ENCODE results near the gene FLOT1. TPM values are rescaled to one million over a fixed set of nuclear protein-coding genes. Genes with fewer than 3 reads are reported as not detected.

Gene FLOT1
- total and polyA plus RNA-seq, 2 of the 13 experiments (the other 11 are each of a cell fraction or from before 2014, with no cell fraction given): 82.3 to 130 TPM

DNA sequence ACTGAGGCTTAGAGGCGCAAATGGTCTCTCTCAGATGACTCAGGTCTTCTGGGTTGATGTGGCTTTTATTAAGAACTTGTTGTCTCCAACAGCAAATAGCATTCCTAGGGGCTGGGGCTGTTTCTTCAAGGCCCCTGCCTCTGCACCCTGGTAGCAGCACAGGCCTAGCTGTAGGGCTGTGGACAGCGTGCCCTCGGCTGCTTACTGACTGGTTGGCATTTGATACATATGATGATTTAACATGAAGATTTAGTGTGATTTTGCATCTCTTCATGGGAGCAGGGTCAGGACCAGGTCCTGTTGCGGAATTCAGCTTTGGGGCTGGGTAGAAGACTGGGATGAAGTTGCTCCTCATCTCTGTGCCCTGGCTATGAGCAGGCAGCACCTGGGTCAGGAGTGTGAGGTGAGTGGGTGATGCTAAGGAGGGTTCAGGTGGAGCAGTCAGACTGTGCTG, 26.2 kb upstream of the FLOT1 start (continued):
- TF ChIP-seq AKNA (CRISPR knock-in tag; IDR thresholded peaks at IDR 0.05; ENCODE audit: borderline replicate concordance): no peak
- no peak for TF ChIP-seq ZFX (CRISPR knock-in tag; IDR thresholded peaks at IDR 0.05; ENCODE audit: low read depth)
- TF ChIP-seq CHD4 (IDR thresholded peaks at IDR 0.05; ENCODE audit: borderline replicate concordance, low read length): no peak; the same call in 1 of the 2 replicates
- TF ChIP-seq STAG1 (CRISPR knock-in tag; IDR thresholded peaks at IDR 0.05): no peak
- no peak for TF ChIP-seq REXO4 (CRISPR knock-in tag; IDR thresholded peaks at IDR 0.05; ENCODE audit: borderline replicate concordance)
- TF ChIP-seq MED1 (CRISPR knock-in tag; IDR thresholded peaks at IDR 0.05): no peak
- TF ChIP-seq STAT5B (CRISPR knock-in tag; IDR thresholded peaks at IDR 0.05): no peak
- TF ChIP-seq MYNN (CRISPR knock-in tag; IDR thresholded peaks at IDR 0.05; ENCODE audit: low read depth): no peak
- no peak for TF ChIP-seq HIVEP1 (CRISPR knock-in tag; IDR thresholded peaks at IDR 0.05)
- TF ChIP-seq, protein P1, sequence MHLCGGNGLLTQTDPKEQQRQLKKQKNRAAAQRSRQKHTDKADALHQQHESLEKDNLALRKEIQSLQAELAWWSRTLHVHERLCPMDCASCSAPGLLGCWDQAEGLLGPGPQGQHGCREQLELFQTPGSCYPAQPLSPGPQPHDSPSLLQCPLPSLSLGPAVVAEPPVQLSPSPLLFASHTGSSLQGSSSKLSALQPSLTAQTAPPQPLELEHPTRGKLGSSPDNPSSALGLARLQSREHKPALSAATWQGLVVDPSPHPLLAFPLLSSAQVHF (CRISPR knock-in tag; IDR thresholded peaks at IDR 0.05): peak; percentile 45; the same call in 1 of the 2 replicates
- TF ChIP-seq ZNF749 (CRISPR knock-in tag; IDR thresholded peaks at IDR 0.05; ENCODE audit: borderline replicate concordance): no peak
- TF ChIP-seq HNRNPUL1 (IDR thresholded peaks at IDR 0.05; ENCODE audit: low read depth, low read length): no peak
- peak; percentile 48 for TF ChIP-seq ZEB1 (IDR thresholded peaks at IDR 0.05; ENCODE audit: insufficient replicate concordance, low read depth)
- TF ChIP-seq, protein P2, sequence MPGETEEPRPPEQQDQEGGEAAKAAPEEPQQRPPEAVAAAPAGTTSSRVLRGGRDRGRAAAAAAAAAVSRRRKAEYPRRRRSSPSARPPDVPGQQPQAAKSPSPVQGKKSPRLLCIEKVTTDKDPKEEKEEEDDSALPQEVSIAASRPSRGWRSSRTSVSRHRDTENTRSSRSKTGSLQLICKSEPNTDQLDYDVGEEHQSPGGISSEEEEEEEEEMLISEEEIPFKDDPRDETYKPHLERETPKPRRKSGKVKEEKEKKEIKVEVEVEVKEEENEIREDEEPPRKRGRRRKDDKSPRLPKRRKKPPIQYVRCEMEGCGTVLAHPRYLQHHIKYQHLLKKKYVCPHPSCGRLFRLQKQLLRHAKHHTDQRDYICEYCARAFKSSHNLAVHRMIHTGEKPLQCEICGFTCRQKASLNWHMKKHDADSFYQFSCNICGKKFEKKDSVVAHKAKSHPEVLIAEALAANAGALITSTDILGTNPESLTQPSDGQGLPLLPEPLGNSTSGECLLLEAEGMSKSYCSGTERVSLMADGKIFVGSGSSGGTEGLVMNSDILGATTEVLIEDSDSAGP (CRISPR knock-in tag; IDR thresholded peaks at IDR 0.05; ENCODE audit: borderline replicate concordance): no peak
- TF ChIP-seq TARDBP (CRISPR knock-in tag; IDR thresholded peaks at IDR 0.05): no peak
- TF ChIP-seq TEF (CRISPR knock-in tag; IDR thresholded peaks at IDR 0.05): no peak
- TF ChIP-seq ZNF674 (CRISPR knock-in tag; IDR thresholded peaks at IDR 0.05; ENCODE audit: low read depth): no peak
- no peak for TF ChIP-seq ZSCAN9 (CRISPR knock-in tag; IDR thresholded peaks at IDR 0.05; ENCODE audit: borderline replicate concordance)
- no peak for TF ChIP-seq MIXL1 (CRISPR knock-in tag; IDR thresholded peaks at IDR 0.05)
- TF ChIP-seq, protein P3, sequence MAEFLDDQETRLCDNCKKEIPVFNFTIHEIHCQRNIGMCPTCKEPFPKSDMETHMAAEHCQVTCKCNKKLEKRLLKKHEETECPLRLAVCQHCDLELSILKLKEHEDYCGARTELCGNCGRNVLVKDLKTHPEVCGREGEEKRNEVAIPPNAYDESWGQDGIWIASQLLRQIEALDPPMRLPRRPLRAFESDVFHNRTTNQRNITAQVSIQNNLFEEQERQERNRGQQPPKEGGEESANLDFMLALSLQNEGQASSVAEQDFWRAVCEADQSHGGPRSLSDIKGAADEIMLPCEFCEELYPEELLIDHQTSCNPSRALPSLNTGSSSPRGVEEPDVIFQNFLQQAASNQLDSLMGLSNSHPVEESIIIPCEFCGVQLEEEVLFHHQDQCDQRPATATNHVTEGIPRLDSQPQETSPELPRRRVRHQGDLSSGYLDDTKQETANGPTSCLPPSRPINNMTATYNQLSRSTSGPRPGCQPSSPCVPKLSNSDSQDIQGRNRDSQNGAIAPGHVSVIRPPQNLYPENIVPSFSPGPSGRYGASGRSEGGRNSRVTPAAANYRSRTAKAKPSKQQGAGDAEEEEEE (CRISPR knock-in tag; IDR thresholded peaks at IDR 0.05; ENCODE audit: borderline replicate concordance): no peak; the same call in 1 of the 2 replicates
